Measurements from ENCODE around the gene SLC25A18.

DNA sequence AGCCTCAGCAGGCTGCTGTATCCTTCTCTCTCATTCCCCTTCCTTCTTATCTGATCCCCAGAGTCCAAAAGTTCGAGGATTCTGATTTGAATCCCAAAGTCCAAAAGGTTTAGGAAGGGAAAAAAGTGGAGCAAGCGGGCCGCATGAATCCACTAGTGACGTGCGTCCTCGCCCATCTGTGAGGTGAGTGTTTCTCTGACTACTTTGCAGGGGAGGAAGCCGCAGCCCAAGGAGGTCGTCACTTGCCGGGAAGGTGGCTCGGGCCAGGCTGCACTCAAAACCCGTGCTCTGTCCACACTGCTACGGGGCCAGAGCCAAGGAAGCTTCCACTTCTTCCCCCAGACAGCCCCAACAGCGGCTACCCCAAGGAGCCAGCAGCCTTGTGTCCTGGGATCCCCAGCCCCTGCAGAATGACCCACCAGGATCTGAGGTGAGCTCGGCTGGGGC lies 16.3 kb downstream of the SLC25A18 start:
- TF ChIP-seq MXI1 (IDR thresholded peaks at IDR 0.05; ENCODE audit: borderline replicate concordance, low read depth, low read length) (no peak), POLR2A (IDR thresholded peaks at IDR 0.05; ENCODE audit: low read depth, low read length) (no peak), RAD21 (IDR thresholded peaks at IDR 0.05; ENCODE audit: low read length) (no peak), BHLHE40 (IDR thresholded peaks at IDR 0.05; ENCODE audit: low read depth, low read length) (no peak), MAFK (IDR thresholded peaks at IDR 0.05; ENCODE audit: low read depth, low read length) (no peak), CEBPB (IDR thresholded peaks at IDR 0.05; ENCODE audit: low read depth, low read length) (no peak), CHD1 (IDR thresholded peaks at IDR 0.05; ENCODE audit: low read depth, low read length) (no peak), SMC3 (IDR thresholded peaks at IDR 0.05; ENCODE audit: low read depth, low read length) (no peak), FOS (IDR thresholded peaks at IDR 0.05; ENCODE audit: low read depth, low read length) (no peak)
- TF ChIP-seq, protein P1, sequence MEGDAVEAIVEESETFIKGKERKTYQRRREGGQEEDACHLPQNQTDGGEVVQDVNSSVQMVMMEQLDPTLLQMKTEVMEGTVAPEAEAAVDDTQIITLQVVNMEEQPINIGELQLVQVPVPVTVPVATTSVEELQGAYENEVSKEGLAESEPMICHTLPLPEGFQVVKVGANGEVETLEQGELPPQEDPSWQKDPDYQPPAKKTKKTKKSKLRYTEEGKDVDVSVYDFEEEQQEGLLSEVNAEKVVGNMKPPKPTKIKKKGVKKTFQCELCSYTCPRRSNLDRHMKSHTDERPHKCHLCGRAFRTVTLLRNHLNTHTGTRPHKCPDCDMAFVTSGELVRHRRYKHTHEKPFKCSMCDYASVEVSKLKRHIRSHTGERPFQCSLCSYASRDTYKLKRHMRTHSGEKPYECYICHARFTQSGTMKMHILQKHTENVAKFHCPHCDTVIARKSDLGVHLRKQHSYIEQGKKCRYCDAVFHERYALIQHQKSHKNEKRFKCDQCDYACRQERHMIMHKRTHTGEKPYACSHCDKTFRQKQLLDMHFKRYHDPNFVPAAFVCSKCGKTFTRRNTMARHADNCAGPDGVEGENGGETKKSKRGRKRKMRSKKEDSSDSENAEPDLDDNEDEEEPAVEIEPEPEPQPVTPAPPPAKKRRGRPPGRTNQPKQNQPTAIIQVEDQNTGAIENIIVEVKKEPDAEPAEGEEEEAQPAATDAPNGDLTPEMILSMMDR (conservative IDR thresholded peaks at IDR 0.05; ENCODE audit: low read depth, low read length), result no peak
- TF ChIP-seq, protein P2, sequence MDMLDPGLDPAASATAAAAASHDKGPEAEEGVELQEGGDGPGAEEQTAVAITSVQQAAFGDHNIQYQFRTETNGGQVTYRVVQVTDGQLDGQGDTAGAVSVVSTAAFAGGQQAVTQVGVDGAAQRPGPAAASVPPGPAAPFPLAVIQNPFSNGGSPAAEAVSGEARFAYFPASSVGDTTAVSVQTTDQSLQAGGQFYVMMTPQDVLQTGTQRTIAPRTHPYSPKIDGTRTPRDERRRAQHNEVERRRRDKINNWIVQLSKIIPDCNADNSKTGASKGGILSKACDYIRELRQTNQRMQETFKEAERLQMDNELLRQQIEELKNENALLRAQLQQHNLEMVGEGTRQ (IDR thresholded peaks at IDR 0.05; ENCODE audit: low read depth, low read length), result no peak

All from IMR-90 (cell line).